ENCODE results near the gene TLCD3B. TPM values are rescaled to one million over a fixed set of nuclear protein-coding genes. Genes with fewer than 3 reads are reported as not detected.

The TLCD3B gene
- total and polyA plus RNA-seq, 9 donors, result 0.15 TPM; not detected in 8

GRCh38 chr16:29990034-29990433, 41.0 kb downstream of the TLCD3B start:
- Histone ChIP-seq H3K27ac (no peak overlapping the region), H3K4me1 (ENCODE audit: insufficient read depth) (no peaks in the 10 kb centered on the region), H3K9me3 (no peaks in the 10 kb centered on the region), H3K27me3 (no peaks in the 10 kb centered on the region), H3K4me3 (no peak overlapping the region), H3K36me3 (no peaks in the 10 kb centered on the region)
- intact Hi-C loops (cut with DNase I), result no loop called here
- TF ChIP-seq CTCF (IDR thresholded peaks at IDR 0.05) (no peak), POLR2A (IDR thresholded peaks at IDR 0.05) (no peak), EP300 (IDR thresholded peaks at IDR 0.05) (no peak)
- 90 to 95% (median 95%) methylated on average over 2 of the region's 2 CpGs for WGBS, 3 donors
- DNase-seq, result no peak

GRCh38 chr16:29989111-29989858, 41.8 kb downstream of the TLCD3B start:
- no peak for TF ChIP-seq POLR2A (IDR thresholded peaks at IDR 0.05)
- no peak for TF ChIP-seq EP300 (IDR thresholded peaks at IDR 0.05)
- no peak for TF ChIP-seq CTCF (IDR thresholded peaks at IDR 0.05)
- no peak for DNase-seq

GRCh38 chr16:29988346-29989075, 42.6 kb downstream of the TLCD3B start:
- WGBS, 3 donors, result 77 to 82% (median 81%) methylated on average over 17 of the region's 17 CpGs
- intact Hi-C loops (cut with DNase I), result no loop called here
- no peaks in the 10 kb centered on the region for H3K27me3 ChIP-seq

More at GRCh38 chr16:29989111-29989858, 41.8 kb downstream of the TLCD3B start:
- intact Hi-C loops (cut with DNase I), result no loop called here
- no peaks in the 10 kb centered on the region for H3K27me3 ChIP-seq
- 79 to 82% (median 80%) methylated on average over 23 of the region's 23 CpGs for WGBS, 3 donors
- H3K36me3 ChIP-seq, result no peaks in the 10 kb centered on the region
- no peaks in the 10 kb centered on the region for H3K9me3 ChIP-seq
- no peak overlapping the region for H3K27ac ChIP-seq
- no peak overlapping the region for H3K4me3 ChIP-seq
- no peaks in the 10 kb centered on the region for H3K4me1 ChIP-seq (ENCODE audit: insufficient read depth)

More at GRCh38 chr16:29988346-29989075, 42.6 kb downstream of the TLCD3B start:
- Histone ChIP-seq H3K27ac (no peak overlapping the region), H3K36me3 (no peaks in the 10 kb centered on the region), H3K4me3 (no peak overlapping the region), H3K4me1 (ENCODE audit: insufficient read depth) (no peaks in the 10 kb centered on the region), H3K9me3 (no peaks in the 10 kb centered on the region)
- peak in 1 of 5 donors; percentile 23 for DNase-seq
- TF ChIP-seq EP300 (IDR thresholded peaks at IDR 0.05), result no peak
- TF ChIP-seq CTCF (IDR thresholded peaks at IDR 0.05), result no peak
